NCI-H2196 (cell line): ENCODE measurements around the gene OTOG.

Source experiments
- DNase-seq: peaks from one replicate; lab custom pipeline; 2025; ENCODE audit not compliant: unreplicated experiment; lab: John Stamatoyannopoulos, UW

Gene OTOG

GRCh38 chr11:17559341-17560087, 12.5 kb downstream of the OTOG start:
- DNase-seq, result no peak

- no peak for DNase-seq
Observed at GRCh38 chr11:17560281-17561110, 13.4 kb downstream of the OTOG start.

DNA sequence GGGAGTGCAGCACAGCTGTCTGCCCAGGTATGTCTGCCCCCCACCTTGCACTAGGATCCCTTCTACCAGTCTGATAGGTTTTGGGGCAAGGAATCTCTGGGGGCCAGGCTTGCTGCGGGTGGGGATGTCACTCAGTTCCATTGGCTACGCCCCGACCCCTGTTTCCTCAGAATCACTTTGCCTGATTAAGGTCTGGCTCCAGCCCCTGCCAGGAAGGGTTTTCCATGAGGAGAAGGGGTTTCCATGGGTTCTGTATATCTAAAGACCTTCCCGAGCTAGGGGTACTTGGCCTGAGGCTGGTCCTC, 14.0 kb downstream of the OTOG start:
- no peak for DNase-seq

DNA sequence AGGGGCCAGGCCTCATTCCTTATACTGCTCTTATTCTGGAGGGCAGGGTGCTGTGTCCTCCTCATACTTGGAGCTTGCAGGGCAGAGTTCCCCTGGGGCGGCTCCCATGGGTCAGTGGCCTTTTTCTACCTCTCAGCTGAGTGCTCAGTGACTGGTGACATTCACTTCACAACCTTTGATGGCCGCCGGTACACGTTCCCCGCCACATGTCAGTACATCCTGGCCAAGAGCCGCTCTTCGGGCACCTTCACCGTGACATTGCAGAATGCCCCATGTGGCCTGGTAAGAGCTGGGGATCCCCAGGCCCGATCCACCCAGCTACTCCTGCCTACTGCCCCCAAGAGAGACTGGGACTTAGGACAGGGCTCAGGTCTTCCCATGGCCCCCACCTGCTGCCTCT, 14.5 kb downstream of the OTOG start:
- DNase-seq, result no peak

- DNase-seq, result peak; percentile 39
Observed at GRCh38 chr11:17563231-17563646, 16.2 kb downstream of the OTOG start.

DNA sequence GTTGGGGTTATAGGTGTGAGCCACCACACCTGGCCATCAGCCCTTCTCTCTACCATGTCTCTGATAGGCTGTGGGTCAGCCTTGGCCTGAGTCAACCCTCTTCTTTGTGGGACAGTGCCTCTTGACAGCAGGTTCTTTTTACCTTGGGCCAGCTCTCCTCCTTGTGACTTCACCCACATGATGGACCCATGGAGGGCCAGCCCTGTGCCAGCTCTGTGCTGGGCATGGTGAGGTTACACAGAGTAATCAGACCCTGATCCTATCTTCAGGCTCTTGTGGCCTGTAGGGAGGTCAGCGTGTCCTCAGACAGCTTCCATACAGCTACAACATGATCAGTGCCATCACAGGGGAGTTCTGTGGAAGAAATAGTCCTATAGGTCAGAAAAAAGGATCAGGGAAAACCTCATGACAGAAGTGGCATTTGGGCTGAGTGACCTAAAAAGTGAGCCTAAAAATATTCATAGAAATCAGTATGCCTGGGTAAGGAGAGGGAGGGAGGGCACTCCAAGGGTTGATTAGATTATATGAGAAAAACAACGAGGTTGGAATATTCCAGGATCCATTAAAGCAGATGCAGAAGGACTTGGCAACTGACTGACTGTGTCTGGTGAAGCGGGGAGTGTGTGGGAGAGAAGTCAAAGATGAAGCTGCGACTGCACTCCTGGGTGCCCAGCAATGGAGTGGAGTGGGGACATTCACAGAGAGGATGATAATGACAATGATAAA, 17.1 kb downstream of the OTOG start:
- DNase-seq, result no peak

GRCh38 chr11:17564687-17565042, 17.6 kb downstream of the OTOG start:
- DNase-seq, result no peak

- DNase-seq, result no peak
Observed at GRCh38 chr11:17568944-17569343, 21.9 kb downstream of the OTOG start.

GRCh38 chr11:17570034-17570433, 23.0 kb downstream of the OTOG start:
- DNase-seq, result no peak

DNA sequence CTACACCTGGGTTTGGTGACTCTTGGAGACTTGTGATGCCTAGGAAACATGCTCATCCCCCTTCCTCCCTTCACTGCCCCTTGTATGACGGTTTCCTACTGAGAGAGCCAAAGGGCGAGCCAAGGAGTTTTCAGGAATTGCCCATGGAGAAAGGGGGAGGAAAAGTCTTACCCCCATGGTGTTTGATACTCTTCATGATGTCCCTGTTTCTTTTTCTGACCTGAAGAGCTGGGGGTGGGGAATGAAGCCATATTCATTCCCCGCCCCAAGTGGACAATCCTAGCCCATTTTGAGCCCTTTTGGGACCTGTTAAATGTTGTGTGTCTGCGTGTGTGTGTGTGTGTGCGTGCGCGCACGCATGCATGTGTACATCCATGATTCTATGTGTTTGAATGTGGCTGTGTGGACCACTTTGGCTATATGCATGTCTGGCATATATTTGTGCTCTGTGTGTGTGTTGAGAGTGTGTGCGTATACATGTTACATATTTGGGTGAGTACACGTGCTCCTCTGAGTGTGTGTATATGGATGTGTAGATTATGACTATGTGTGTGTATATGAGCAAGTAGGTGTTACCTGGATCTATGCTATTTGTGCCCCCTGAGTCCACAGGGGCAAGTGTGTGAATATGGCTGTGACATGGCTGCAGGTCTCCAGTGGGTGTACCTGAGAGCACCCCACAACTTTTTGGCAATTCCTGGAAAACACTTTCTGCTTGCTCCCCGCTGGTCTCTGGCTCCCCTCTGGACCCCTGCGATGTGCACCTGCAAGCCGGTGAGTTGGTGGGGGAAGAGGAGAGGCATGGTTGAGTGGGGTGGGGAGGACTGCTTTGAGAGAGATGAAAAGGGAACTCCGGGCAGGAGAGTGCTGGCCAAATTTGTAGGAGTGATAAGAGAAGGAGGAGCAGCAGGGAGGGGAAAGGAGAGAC, 24.6 kb downstream of the OTOG start:
- DNase-seq, result no peak

- DNase-seq, result no peak
Observed at GRCh38 chr11:17572359-17572690, 25.3 kb downstream of the OTOG start.

- no peak for DNase-seq
Observed at GRCh38 chr11:17572791-17573460, 25.9 kb downstream of the OTOG start.

GRCh38 chr11:17573526-17573925, 26.5 kb downstream of the OTOG start:
- no peak for DNase-seq

- no peak for DNase-seq
Observed at GRCh38 chr11:17574141-17575091, 27.4 kb downstream of the OTOG start.

DNA sequence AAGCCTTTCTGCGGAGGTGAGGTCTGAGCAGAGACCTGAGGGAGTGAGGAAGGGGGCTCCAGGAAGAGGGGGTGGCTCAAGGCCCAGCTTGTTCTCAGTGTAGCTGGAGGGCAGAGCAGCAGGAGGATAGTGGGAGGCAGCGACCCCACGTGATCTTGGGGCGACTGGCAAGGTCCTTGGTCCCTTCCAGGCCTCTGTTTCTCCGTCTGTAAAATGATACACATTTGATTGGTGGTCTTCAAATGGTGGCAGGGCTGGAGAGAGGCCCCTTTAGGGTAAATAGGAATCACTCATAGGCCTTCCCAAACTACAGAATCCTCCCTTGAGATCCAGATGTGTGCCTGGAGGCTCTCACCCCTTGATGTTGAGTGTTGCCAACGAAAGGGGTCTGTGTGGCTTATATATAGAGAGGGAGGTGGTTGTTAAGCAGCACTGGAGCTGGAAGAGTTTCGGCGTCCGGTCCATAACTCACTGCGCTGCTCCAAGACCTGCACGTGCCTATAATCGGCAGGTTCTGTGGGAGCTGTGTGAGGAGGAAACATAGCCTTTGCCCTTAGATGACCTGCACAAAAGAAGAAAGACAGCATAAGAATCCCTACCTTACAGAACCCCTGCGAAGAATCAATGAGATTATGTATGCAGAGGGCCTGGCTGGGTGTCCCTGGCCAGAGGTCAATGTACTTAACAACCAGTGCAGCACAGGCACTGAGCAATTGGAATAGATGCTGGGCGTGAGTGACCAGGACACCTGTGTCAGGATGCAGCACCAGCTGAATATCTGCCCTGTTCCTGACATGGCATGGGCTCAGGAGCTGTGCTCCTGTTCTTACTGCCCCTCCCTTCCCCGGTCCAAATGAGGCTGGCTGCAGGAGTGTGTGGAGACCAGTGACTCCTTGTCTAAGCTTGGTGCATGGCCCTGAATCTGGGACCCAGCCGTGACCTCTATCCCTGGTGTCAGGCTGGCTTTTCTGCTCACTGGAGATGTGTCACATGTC, 28.7 kb downstream of the OTOG start:
- no peak for DNase-seq

DNA sequence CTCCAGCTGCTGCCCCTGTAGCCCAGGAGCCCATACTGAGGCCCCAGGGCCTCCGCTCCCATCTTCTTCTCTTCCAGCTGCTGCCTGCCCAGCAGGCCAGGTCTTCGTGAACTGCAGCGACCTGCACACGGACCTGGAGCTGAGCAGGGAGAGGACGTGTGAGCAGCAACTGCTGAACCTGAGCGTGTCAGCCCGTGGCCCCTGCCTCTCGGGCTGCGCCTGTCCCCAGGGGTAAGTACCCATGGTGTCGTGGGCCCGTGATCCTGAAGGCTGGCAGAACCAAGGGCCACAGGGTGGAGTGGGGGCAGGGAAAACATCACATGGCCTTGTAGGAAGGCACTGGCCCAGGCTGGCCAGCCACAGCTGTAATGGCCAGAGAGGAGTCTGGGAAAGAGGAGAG, 31.2 kb downstream of the OTOG start:
- no peak for DNase-seq

DNA sequence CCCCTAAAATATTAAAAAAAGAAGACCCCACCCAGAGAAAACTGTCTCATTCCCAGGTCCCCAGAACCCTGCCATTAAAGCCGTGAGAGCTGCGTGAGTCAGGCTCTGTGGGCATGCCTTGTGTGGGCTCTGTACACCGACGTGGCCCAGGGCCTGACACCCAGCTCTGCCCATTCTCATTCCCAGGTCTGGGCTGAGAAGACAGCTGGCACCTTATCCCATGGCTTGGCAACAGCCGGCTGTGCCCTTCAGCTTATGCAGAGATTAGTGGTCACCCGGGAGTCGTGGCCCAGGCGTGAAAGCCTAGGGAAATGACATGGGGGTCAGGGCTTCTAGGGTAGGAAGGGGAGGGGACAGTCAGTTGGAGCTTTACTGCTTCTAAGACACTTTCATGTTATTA, 31.9 kb downstream of the OTOG start:
- DNase-seq, result no peak

DNA sequence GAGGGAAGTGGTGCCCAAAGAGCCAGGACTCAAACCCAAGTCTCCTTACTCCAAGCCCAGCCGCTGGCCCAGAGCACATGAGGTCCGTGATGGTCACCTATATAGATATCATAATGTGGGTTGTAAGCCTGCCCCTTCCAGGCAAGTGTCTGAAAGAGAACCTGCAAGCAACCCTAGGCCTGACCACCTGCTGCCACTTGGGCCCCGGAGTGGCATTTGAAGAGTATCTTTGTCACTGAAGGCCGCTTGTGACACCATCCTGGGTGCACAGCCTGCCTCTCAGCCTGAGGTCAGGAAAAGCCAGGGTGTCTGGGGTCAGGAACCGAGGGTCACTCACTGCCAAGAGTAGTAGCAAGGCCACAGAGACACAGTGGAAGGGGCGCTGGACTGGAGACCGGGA, 32.4 kb downstream of the OTOG start:
- no peak for DNase-seq
